NCI-H1417 treated with DMSO at 0.1 percent for 48 hours (cell line): ENCODE measurements around the gene FOXB2.
"Not testable (repeated sequence)": the region's sequence is repeated elsewhere in the genome, so short reads cannot be mapped to it uniquely, and the experiment has no call there.

Source experiments
- DNase-seq: peaks from one replicate; lab custom pipeline; 2025; lab: John Stamatoyannopoulos, UW

Gene FOXB2

DNA sequence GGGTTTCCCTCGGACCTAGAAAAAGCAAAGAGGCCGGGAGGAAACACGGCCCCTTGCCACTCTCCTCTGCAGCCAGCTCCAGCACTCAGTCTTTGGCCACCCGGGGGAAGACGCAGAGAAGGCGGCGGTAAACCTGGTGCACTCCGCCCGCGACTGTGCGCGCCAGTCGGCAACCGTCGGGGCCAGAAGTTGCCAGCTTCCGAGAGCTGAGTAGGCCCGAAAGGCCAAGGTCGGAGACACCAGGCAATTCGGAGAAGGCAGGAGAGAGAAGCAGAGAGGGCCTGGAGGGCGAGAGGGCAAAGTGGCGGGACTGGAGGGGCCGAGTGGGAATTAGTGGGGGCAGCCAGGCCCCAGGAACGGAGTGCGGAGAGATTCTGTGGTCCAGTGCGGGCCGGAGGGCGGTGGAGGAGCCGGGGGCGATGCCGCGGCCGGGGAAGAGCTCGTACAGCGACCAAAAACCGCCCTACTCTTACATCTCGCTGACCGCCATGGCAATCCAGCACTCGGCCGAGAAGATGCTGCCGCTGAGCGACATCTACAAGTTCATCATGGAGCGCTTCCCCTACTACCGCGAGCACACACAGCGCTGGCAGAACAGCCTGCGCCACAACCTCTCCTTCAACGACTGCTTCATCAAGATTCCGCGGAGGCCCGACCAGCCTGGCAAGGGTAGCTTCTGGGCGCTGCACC, at the start of gene FOXB2:
TSS of gene FOXB2 (plus strand) at position 420 of the 690 bp plus-strand sequence. CDS start at position 420, 0 bp downstream.
- DNase-seq: no peak

DNA sequence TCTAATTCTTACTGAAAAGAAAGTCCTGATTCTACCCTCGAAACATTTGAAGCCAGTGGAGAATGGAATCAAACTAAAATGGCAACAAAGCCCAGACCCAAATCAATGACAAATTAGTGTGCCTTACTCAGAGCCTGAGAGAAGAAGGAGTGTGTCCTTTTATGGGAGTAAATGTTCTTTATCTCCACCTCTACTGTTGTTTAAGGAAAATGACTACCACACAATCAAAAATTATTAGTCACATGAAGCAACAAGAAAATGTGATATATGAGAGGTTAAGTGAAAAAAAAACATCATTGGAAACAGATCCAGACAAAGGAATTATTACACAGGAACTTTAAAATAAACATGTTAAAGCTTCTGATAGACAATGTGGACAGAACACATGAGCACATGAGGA, 49.7 kb upstream of the FOXB2 start:
- no peak for DNase-seq

GRCh38 chr9:76978831-76979230, 40.6 kb upstream of the FOXB2 start:
- not testable (repeated sequence) for DNase-seq

DNA sequence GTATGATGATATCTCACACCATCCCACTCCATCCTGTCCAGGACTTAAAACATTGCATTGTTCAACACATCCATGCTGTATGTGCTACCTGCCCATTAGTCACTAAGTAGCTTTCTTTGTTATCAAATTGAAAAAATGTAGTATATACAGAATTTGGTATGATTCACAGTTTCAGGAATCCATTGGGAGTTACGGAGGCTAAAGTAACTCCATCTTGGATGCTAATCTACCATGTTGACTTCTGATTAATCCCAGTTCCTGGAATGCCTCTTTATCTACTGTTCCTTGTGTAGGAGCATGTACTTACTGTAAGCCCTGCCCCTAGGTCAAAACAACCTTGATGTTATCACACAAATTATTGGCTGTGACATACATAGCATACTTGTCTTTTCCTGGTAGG, 38.9 kb upstream of the FOXB2 start:
- no peak for DNase-seq

DNA sequence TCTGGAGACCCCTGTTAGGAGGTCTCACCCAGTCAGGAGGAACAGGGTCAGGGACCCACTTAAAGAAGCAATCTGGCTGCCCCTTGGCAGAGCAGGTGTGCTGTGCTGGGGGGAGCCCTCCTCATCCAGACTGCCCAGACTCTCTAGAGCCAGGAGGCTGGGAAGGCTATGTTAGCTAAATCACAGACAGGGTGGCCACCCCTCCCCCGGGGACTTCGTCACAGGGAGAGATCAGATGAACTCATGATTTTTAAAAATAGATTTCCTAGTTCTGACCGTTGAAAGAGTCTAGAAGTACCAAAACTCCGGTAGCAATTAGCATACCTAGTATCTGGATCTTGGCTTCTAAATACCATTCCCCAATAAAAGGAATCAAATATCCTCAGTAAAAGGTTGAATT, 35.0 kb upstream of the FOXB2 start:
- no peak for DNase-seq

DNA sequence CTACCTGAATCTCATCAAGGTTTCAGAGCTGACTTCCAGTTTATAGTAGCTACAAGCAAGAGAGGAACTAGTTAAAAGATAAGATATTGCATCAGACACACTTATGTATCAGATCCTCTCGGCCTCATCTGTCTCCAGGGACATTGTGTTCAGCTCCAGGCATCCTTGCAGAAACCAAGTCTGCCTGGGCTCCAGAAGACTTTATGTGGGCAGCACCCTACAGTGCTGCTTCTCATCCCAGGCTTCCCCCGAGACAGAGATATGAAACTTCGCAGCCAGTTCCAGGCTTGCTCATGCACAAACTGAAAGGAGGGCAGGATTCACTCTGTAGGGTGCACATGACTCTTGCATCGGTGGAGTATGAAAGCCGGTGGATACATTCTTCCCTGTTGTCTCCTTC, 33.9 kb upstream of the FOXB2 start:
- no peak for DNase-seq

DNA sequence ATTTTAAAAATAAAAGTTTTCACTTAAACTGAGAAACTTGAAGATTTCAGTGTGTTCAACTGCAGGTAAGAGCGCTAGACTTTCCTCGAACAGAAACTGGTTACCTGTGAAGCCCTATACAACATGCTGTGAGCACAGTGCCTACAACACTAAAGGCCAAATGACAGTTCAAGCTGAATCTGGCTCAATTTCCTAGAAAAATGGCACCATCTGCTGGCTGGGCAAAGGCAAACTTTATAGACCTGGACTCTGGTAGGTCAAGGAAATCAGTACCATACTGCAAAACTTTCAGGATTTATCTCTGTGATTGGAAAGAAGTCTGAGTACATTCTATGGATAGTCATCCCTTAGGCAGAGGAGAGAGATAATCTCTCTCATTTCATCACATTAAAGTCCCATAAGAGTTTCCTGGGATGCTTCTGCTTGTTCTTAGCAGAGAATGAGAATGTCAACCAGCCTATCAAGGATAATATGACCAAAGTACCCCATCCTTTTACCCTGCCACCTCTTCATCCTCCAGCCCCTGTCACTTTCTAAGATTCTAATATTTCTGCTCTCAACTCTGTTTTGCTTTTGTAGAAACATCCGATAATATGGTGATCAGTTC, 31.8 kb upstream of the FOXB2 start:
- DNase-seq: peak; percentile 58

GRCh38 chr9:76988941-76989340, 30.5 kb upstream of the FOXB2 start:
- DNase-seq: no peak

GRCh38 chr9:76989501-76989900, 30.0 kb upstream of the FOXB2 start:
- DNase-seq: no peak

DNA sequence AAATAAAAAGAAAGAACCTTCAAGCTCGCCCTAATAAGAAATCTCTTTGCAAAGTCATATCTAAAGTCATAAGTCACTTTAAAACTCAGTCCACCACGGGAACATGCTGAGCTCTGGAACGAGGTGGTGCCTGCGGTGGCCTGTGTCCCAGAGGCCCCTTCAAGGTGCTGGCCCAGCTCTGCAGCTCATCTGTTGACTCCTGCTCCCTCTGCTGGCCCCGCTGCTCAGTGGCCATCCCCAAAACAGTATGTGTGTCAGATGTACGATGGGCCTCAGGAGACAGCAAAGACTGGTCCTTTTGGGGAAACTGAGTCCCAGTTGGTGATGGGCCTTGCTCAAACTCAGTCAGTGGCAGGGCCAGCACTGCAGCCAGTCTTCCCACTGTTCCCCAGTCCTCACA, 22.8 kb upstream of the FOXB2 start:
- DNase-seq: no peak

GRCh38 chr9:76999261-76999660, 20.2 kb upstream of the FOXB2 start:
- no peak for DNase-seq

DNA sequence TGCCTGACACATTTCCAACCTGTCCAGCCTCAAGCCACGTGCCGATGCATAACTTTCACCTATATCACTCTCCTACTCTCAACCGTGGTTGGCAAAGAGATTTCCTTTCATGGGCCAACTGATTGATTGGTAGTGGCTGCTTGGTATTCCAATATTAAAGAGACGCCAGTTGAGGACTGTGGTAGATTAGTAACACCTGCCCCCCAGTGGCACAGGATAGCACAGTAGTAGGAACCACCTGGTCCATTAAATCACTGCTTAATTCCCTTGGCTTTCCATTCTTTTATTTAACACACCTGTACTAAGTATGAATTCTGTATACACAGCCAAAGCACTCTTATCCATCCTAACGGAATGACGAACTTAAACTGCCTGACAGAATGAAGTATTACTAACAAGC, 19.1 kb upstream of the FOXB2 start:
- DNase-seq: no peak

GRCh38 chr9:77003366-77003765, 16.1 kb upstream of the FOXB2 start:
- no peak for DNase-seq

GRCh38 chr9:77005216-77005615, 14.2 kb upstream of the FOXB2 start:
- no peak for DNase-seq

DNA sequence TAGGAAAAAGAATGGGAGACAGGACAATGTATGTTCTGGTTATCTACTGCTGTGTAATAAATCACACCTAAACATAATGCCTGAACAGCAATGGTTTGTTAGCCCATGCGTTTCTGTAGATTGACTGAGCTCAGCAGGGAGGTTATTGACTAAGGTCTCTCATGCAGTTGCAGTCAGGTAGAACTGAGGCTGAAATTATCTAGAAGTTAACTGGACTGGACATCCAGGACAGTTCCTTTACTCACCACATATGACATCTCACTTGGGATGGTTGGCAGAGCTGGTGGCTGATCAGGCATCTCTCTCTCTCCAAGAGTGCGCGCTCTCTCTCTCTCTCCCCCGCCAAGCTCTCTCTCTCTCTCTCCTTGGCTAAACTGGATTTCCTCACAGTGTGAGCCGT, 8.9 kb upstream of the FOXB2 start:
- no peak for DNase-seq

- no peak for DNase-seq
Measured at GRCh38 chr9:77011973-77012821, 7.3 kb upstream of the FOXB2 start.

DNA sequence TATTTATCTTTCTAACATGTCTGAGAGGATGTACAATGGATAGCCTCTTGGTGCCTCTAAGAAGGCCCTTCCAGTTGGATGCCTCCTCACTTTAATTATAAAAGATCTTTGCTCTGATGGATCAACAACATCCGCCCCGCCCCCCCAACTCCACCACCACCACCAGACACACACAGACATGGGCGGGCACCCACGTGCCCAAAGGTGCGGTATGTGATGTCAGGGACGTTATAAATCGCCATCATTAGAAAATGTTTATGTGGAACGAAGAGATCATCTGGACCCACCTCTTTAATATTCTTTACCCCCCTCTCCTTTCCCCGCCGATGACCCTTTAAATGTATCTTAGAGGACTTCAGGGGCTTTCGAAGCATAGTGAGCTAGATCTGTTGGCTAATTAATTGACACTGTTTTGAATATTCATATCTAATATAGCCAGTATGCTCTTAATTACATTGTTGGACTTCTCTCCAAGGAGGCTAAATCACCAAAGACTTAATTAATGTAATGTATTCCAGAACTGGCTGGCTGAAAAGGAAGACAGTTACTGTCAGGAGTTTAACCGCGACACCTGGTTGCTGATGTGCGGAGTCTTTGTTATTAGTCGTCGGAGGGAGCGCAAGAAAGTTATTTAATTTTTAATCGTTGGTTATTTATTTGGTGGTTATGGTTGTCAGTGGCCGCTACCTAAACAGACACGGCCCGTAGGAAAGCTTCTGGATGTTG, 6.1 kb upstream of the FOXB2 start:
- DNase-seq: no peak

GRCh38 chr9:77013932-77014596, 5.4 kb upstream of the FOXB2 start:
- no peak for DNase-seq

DNA sequence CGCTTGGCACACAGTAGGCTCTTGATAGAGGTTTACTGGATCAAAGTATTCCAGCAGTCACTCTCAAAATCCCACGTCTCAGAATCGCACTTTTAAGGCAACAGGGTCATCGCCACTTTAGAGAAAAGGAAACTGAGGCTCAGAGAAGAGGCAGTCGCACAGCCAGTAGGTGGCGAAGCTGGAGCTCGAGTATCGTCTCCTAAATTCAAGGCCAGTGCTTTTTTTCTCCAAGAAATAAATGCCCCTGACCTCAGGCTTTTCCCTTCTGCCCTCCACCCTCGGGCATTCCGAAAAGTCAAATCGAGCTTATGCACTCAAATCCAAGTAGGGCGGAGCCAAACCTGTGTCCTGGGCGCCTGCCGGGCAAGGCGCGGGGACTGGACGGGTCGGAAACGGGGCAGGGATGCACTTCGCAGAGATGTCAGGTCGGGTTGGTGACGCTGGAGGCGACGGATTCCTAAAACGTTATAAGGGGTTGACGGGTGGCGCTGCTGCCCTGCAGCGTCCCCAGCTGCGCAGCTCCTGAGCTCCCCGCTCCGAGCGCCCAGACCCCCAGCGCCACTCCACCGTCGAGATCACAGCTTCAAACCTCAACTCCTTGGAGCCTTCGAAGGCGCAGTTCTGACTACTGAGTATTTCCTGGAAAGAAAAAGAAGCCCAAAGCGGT, 4.7 kb upstream of the FOXB2 start:
- DNase-seq: no peak

DNA sequence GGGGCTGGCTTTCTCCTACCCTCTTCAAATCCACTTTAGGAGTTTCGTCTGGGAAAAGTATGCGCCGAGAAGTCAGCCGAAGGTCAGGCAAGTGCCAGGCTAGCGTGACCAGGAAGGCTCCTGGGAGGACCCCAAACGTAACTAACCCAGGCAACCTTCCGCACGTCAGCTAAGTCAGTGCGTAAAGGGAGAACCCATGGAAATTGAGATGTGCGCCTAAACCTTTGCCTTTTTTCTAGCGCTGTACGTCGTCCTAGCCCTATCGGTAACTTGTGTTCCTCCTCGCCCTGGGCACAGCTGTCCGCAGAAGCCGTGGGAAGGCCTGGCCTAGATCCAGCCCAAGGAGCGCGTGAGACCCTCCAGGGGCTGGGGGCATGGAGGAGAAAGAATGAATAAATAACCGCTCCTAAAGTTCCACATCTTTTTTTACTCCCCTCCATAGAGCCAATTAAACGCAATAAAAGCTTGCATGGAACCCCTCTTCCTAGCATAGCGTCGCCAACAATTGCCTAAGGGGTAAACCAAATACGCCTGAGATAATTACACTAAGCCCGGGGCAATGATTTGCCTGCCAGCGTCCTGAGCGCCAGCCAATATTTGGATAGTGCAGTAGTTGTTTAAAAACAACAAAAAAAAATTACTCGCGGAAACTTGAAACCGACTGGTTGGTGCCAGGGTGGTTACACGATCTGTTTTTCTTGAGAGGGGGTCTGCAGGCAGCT, 4.0 kb upstream of the FOXB2 start:
- no peak for DNase-seq

DNA sequence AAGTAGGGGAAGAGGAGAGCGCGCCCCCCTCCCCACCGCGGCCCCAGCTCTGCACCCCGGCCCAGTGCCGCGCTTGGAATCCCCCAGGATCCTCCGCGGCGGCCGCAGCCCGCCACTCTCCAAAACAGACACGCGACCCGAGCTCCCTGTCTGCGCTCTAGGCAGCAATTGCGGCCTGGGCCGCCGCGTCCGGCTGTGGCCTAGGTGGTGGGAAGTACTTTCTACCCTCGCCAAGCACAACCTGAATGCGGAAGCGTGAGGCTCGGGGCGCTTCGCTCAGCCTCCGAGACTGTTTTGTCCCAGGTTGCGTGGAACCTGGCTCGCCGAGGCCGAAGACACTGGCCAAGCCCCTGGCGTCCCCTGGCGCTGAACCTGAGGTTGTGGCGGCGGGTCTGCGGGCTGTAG, 3.3 kb upstream of the FOXB2 start:
- DNase-seq: no peak
